Measurements from ENCODE around the gene MRPL20. TPM values are rescaled to one million over a fixed set of nuclear protein-coding genes. Genes with fewer than 3 reads are reported as not detected.

The MRPL20 gene
- total RNA-seq, 2 donors from 2014 or later, result 72.8 to 85.9 TPM

DNA sequence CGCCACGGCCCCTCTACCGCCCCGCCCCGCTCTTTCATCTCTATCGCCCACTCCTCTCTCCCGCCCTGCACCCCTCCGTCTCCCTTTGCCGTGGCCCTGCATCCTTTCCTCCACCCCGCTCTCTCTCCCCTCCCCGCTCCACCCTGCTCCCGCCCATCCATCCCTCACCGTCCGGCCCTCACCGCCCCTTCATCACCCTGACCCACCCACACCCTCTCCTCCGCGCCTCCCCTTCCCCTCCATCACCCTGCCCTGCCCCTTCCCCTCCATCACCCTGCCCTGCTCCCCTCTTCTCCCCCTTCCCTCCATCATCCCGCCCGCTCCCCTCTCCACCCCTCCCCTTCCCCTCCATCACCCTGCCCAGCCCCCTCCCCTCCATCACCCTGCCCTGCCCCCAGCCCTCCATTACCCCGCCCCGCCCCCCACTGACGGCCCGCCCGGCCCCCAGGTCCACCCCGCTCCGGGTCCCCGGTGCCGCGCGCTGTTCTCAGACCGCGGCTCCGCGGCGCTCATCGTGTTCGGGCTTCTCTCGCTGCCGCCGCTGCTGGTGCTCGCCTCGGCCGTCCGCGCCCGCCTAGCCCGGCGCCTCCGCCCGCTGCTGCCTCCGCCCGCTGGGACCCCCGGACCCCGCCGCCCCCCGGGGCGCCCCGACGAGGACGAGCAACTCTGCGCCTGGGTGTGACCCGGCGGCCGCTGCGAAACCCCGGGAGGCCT, 20.2 kb upstream of the MRPL20 start:
- peak; percentile 26 for ATAC-seq
- H3K27me3 ChIP-seq, result no peaks in the 10 kb centered on the region

DNA sequence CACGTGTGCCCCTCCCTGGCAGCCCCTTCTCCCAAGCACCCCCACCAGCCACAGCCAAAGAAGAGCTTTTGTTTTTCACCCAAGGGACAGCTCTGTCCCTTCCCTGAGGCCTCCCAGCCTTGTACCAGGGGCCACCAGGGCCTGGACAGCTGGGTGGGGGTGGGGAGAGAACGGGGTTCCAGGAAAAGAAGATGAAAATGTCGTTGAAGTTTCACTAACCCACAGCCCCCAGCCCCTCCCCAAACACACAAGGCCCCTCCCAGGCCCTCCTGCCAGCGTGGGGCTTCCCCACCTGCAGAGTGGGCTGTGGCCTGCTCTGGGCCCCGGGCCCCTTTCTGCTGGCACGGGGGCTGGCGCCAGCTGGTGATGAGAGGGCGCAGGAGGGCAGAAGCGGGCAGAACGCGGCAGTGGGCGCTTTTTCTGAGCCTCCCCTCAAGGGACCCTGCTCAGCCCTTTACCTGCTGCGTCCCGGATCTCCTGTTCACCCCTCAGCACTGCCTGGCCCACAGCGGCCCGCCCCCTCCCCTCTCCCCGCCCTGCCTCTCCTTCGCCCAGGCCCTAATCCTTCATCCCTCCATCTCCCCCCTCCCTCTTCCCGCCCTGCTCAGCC, 19.5 kb upstream of the MRPL20 start:
- H3K9me3 ChIP-seq, result no peaks in the 10 kb centered on the region
- TF ChIP-seq POLR2A (IDR thresholded peaks at IDR 0.05) (no peak), CTCF (IDR thresholded peaks at IDR 0.05) (no peak)
- WGBS, 2 donors, result 62 to 80% methylated on average over 13 to 16 of the region's 19 CpGs
- H3K27me3 ChIP-seq, result no peaks in the 10 kb centered on the region
- no peak overlapping the region for H3K4me3 ChIP-seq
- intact Hi-C loops (cut with DNase I), result no loop called here
- ATAC-seq (no peak), DNase-seq (no peak)
- H3K36me3 ChIP-seq (replicated peaks in 1 of 2; ENCODE audit: insufficient read depth in 1 of 2, low read depth in 2 of 2), result no peaks in the 10 kb centered on the region
- H3K27ac ChIP-seq, result no peak overlapping the region
- peaks cover 33% of the 10 kb centered on the region for H3K4me1 ChIP-seq

More for the DNA sequence above, 20.2 kb upstream of the MRPL20 start:
- peak overlapping the region in 1 of 4 donors; percentile 34 for H3K27ac ChIP-seq
- peaks cover 40% of the 10 kb centered on the region for H3K4me1 ChIP-seq
- WGBS, 2 donors, result 63 to 81% methylated on average over 18 to 19 of the region's 66 CpGs
- TF ChIP-seq POLR2A (IDR thresholded peaks at IDR 0.05) (no peak), CTCF (IDR thresholded peaks at IDR 0.05) (no peak)
- no peaks in the 10 kb centered on the region for H3K36me3 ChIP-seq (replicated peaks in 1 of 2; ENCODE audit: insufficient read depth in 1 of 2, low read depth in 2 of 2)
- DNase-seq, result no peak
- no peaks in the 10 kb centered on the region for H3K9me3 ChIP-seq
- H3K4me3 ChIP-seq, result no peak overlapping the region
- intact Hi-C loops (cut with DNase I), result no loop called here

GRCh38 chr1:1425753-1426495, 18.8 kb upstream of the MRPL20 start:
- WGBS, 2 donors, result 75 to 78% methylated on average over 9 to 26 of the region's 33 CpGs
- intact Hi-C loops (cut with DNase I), result no loop called here
- ATAC-seq (no peak), DNase-seq (no peak)
- Histone ChIP-seq H3K36me3 (replicated peaks in 1 of 2; ENCODE audit: insufficient read depth in 1 of 2, low read depth in 2 of 2) (no peaks in the 10 kb centered on the region), H3K4me1 (peaks cover 33% of the 10 kb centered on the region), H3K9me3 (no peaks in the 10 kb centered on the region), H3K27ac (no peak overlapping the region), H3K4me3 (no peak overlapping the region), H3K27me3 (no peaks in the 10 kb centered on the region)
- TF ChIP-seq POLR2A (IDR thresholded peaks at IDR 0.05) (no peak), CTCF (IDR thresholded peaks at IDR 0.05) (no peak)

GRCh38 chr1:1425426-1425752, 18.3 kb upstream of the MRPL20 start:
- Histone ChIP-seq H3K9me3 (no peaks in the 10 kb centered on the region), H3K27me3 (no peaks in the 10 kb centered on the region), H3K4me1 (peaks cover 33% of the 10 kb centered on the region), H3K4me3 (no peak overlapping the region), H3K36me3 (replicated peaks in 1 of 2; ENCODE audit: insufficient read depth in 1 of 2, low read depth in 2 of 2) (no peaks in the 10 kb centered on the region), H3K27ac (no peak overlapping the region)
- TF ChIP-seq CTCF (IDR thresholded peaks at IDR 0.05) (no peak), POLR2A (IDR thresholded peaks at IDR 0.05) (no peak)
- ATAC-seq (no peak), DNase-seq (no peak)
- intact Hi-C loops (cut with DNase I), result no loop called here
- WGBS, 2 donors, result 84 to 86% methylated on average over 12 of the region's 12 CpGs

Data from body of pancreas (tissue), 4 donors.